K562 (cell line): ENCODE results near the gene KLKB1. TPM values are rescaled to one million over a fixed set of nuclear protein-coding genes. Genes with fewer than 3 reads are reported as not detected.

ENCODE experiments used
- BCOR ChIP-seq: fragments of 450-650 bp; IDR thresholded peaks from 2 replicates; pipeline ENCODE4 v1.6.1; 2016
- CHD1 ChIP-seq: fragments of 200-600 bp; sonication (generic); IDR thresholded peaks from one replicate; pipeline ENCODE4 v1.6.1; 2012; ENCODE audit warnings: mild to moderate bottlenecking, moderate library complexity, low read length, inconsistent platforms
- DDX20 ChIP-seq: fragments of 450-650 bp; IDR thresholded peaks from 2 replicates; pipeline ENCODE4 v1.6.1; 2016; ENCODE audit warnings: missing genetic modification characterization, low read depth, mild to moderate bottlenecking, missing compliant biosample characterization, moderate library complexity
- E2F8 ChIP-seq: fragments of 450-650 bp; IDR thresholded peaks from 2 replicates; pipeline ENCODE4 v1.7.1; 2018; ENCODE audit warnings: mild to moderate bottlenecking, low read depth; ENCODE audit not compliant: partially characterized antibody
- ETS1 ChIP-seq: conservative IDR thresholded peaks from 2 replicates; pipeline ENCODE4 v1.6.1; 2011; ENCODE audit warnings: low read depth, mild to moderate bottlenecking, low read length; ENCODE audit not compliant: control insufficient read depth
- MCM2 ChIP-seq: fragments of 450-650 bp; IDR thresholded peaks from 2 replicates; pipeline ENCODE4 v1.6.1; 2017; ENCODE audit warnings: low read depth, mild to moderate bottlenecking
- NCOA4 ChIP-seq: fragments of 450-650 bp; IDR thresholded peaks from 2 replicates; pipeline ENCODE4 v1.6.1; 2018; ENCODE audit warnings: mild to moderate bottlenecking; ENCODE audit not compliant: partially characterized antibody
- NCOR1 ChIP-seq: fragments of 450-650 bp; IDR thresholded peaks from 2 replicates; pipeline ENCODE4 v1.6.1; 2016; ENCODE audit warnings: mild to moderate bottlenecking, moderate library complexity
- POLR2A ChIP-seq: fragments of 450-650 bp; conservative IDR thresholded peaks from 2 replicates; pipeline ENCODE4 v1.6.1; 2016
- PYGO2 ChIP-seq: fragments of 450-650 bp; IDR thresholded peaks from 2 replicates; pipeline ENCODE4 v1.6.1; 2016; ENCODE audit warnings: mild to moderate bottlenecking, missing genetic modification characterization, moderate library complexity, missing compliant biosample characterization
- RBM15 ChIP-seq: fragments of 200-400 bp; formaldehyde crosslinking; IDR thresholded peaks from 2 replicates; pipeline ENCODE4 v1.6.1; 2018; ENCODE audit warnings: mild to moderate bottlenecking, low read length, moderate library complexity; ENCODE audit not compliant: insufficient read depth
- RUNX1 ChIP-seq: sonication (generic); IDR thresholded peaks from 2 replicates; pipeline ENCODE4 v1.6.1; 2016; ENCODE audit warnings: antibody characterized with exemption, low read depth
- SUPT5H ChIP-seq: fragments of 450-650 bp; IDR thresholded peaks from 2 replicates; pipeline ENCODE4 v1.6.1; 2016
- ZNF277 ChIP-seq: fragments of 250-450 bp; sonication (Bioruptor Pico); IDR thresholded peaks from 2 replicates; pipeline ENCODE4 v1.8.0; 2022; ENCODE audit warnings: inconsistent platforms, mild to moderate bottlenecking, moderate library complexity, borderline replicate concordance
- ZNF3 ChIP-seq: fragments of 250-450 bp; sonication (Bioruptor Pico); IDR thresholded peaks from 2 replicates; pipeline ENCODE4 v1.5.0; 2021; ENCODE audit warnings: mild to moderate bottlenecking, moderate library complexity
- polyA plus RNA-seq, 8 experiments: library from polyadenylated mRNA; depleted of rRNA in 4 of 8; stranded (reverse) in 5 of 8; unstranded in 3 of 8; fragments of >200 nt; fragmentation: Nextera tagmentation in 2 of 8; fragmentation: Illumina TruSeq in 1 of 8; extraction: Ambion mirVana in 2 of 8; extraction: Trizol in 1 of 8; gene quantifications; 2 replicates each; pipeline versions ENCODE4 v1.2.1 to v1.2.3, GENCODE V29; 2011 to 2014; ENCODE audit warnings: inconsistent platforms in 1 of 8, missing spikeins in 1 of 8
- total RNA-seq, 7 experiments: library from RNA; depleted of rRNA in 6 of 7; stranded (reverse); fragments of >200 nt in 6 of 7; fragmentation: Illumina TruSeq in 2 of 7; extraction: Trizol in 2 of 7; gene quantifications; 2 replicates each; pipeline versions ENCODE4 v1.2.1 to v1.2.3, GENCODE V29; 2011 to 2021; ENCODE audit warnings: low replicate concordance in 1 of 7
- TF ChIP-seq, protein P1 (sequence below), 2 experiments: fragments of 450-650 bp in 1 of 2; sonication (generic) in 1 of 2; formaldehyde crosslinking in 1 of 2; IDR thresholded peaks in 1 of 2; conservative IDR thresholded peaks in 1 of 2; 2 replicates each; pipeline versions ENCODE4 v1.6.1 to v1.8.1; 2016 to 2023; ENCODE audit warnings: mild to moderate bottlenecking in 2 of 2, moderate library complexity in 2 of 2, inconsistent platforms in 1 of 2, missing genetic modification reagents in 1 of 2
- TF ChIP-seq, protein P2 (sequence below): sonication (generic); formaldehyde crosslinking; IDR thresholded peaks from 2 replicates; pipeline ENCODE4 v1.4.0; 2020; ENCODE audit warnings: mild to moderate bottlenecking, missing genetic modification reagents

Gene KLKB1
- total and polyA plus RNA-seq, 9 of the 15 experiments (the other 6 are each of a cell fraction or from before 2014, with no cell fraction given) = 0.27 TPM; not detected in 8

GRCh38 chr4:186191200-186192065 is 35.9 kb upstream of the KLKB1 start, which contains the start of gene CYP4V2 (continued):
- TF ChIP-seq BCOR = peak; percentile 19; the same call in 1 of the 2 replicates
- TF ChIP-seq PYGO2 = no peak
- TF ChIP-seq NCOR1 = peak; percentile 55; the same call in 1 of the 2 replicates
- TF ChIP-seq CHD1 = peak; percentile 27
- TF ChIP-seq, protein P1, sequence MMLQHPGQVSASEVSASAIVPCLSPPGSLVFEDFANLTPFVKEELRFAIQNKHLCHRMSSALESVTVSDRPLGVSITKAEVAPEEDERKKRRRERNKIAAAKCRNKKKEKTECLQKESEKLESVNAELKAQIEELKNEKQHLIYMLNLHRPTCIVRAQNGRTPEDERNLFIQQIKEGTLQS (IDR thresholded peaks at IDR 0.05) = no peak
- TF ChIP-seq, protein P1 (CRISPR knock-in tag; conservative IDR thresholded peaks at IDR 0.05) = 0 out of 2 replicates have a peak, but pooled peaks have one; percentile 47
- TF ChIP-seq ZNF3 (CRISPR knock-in tag) = no peak
- TF ChIP-seq, protein P2, sequence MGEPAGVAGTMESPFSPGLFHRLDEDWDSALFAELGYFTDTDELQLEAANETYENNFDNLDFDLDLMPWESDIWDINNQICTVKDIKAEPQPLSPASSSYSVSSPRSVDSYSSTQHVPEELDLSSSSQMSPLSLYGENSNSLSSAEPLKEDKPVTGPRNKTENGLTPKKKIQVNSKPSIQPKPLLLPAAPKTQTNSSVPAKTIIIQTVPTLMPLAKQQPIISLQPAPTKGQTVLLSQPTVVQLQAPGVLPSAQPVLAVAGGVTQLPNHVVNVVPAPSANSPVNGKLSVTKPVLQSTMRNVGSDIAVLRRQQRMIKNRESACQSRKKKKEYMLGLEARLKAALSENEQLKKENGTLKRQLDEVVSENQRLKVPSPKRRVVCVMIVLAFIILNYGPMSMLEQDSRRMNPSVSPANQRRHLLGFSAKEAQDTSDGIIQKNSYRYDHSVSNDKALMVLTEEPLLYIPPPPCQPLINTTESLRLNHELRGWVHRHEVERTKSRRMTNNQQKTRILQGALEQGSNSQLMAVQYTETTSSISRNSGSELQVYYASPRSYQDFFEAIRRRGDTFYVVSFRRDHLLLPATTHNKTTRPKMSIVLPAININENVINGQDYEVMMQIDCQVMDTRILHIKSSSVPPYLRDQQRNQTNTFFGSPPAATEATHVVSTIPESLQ (CRISPR knock-in tag) = no peak; the same call in 1 of the 2 replicates
- peak; percentile 78 for TF ChIP-seq SUPT5H
- peak; percentile 86 for TF ChIP-seq POLR2A
- TF ChIP-seq NCOA4 = no peak
- peak; percentile 67 for TF ChIP-seq E2F8
- TF ChIP-seq DDX20 (tag) = no peak
- TF ChIP-seq MCM2 = no peak
- no peak for TF ChIP-seq ZNF277 (CRISPR knock-in tag)
- TF ChIP-seq RBM15 = no peak
- no peak for TF ChIP-seq RUNX1
- peak; percentile 84 for TF ChIP-seq ETS1
